OCI-M2 (cell line): Measurements from ENCODE around the gene DEUP1.
"Not testable (repeated sequence)": the region's sequence is repeated elsewhere in the genome, so short reads cannot be mapped to it uniquely, and the experiment has no call there.

Source experiments
- DNase-seq: peaks from one replicate; lab custom pipeline; 2025; ENCODE audit not compliant: unreplicated experiment; lab: John Stamatoyannopoulos, UW

Gene DEUP1

GRCh38 chr11:93330446-93330984 is at the start of gene DEUP1:
TSS of gene DEUP1 (plus strand) at chr11:93330742. CDS start at chr11:93332260, 1,518 bp downstream.
- DNase-seq: no peak

- DNase-seq: no peak
Measured at GRCh38 chr11:93285430-93285829, 45.1 kb upstream of the DEUP1 start.

- DNase-seq: no peak
Measured at GRCh38 chr11:93287434-93287833, 43.1 kb upstream of the DEUP1 start.

GRCh38 chr11:93288079-93288478 is 42.5 kb upstream of the DEUP1 start:
- no peak for DNase-seq

- no peak for DNase-seq
Measured at GRCh38 chr11:93288767-93289166, 41.8 kb upstream of the DEUP1 start.

- no peak for DNase-seq
Measured at GRCh38 chr11:93289782-93290463, 40.6 kb upstream of the DEUP1 start.

GRCh38 chr11:93291110-93291509 is 39.4 kb upstream of the DEUP1 start:
- DNase-seq: no peak

GRCh38 chr11:93291898-93292297 is 38.6 kb upstream of the DEUP1 start:
- DNase-seq: no peak

GRCh38 chr11:93295921-93296575 is 34.5 kb upstream of the DEUP1 start:
- DNase-seq: no peak

- DNase-seq: no peak
Measured at GRCh38 chr11:93303689-93304088, 26.9 kb upstream of the DEUP1 start.

GRCh38 chr11:93314399-93314798 is 16.1 kb upstream of the DEUP1 start:
- not testable (repeated sequence) for DNase-seq

- no peak for DNase-seq
Measured at GRCh38 chr11:93319224-93319839, 11.2 kb upstream of the DEUP1 start.

- DNase-seq: no peak
Measured at GRCh38 chr11:93320230-93320629, 10.3 kb upstream of the DEUP1 start.

- no peak for DNase-seq
Measured at GRCh38 chr11:93322207-93322606, 8.3 kb upstream of the DEUP1 start.

- DNase-seq: no peak
Measured at GRCh38 chr11:93323747-93324146, 6.8 kb upstream of the DEUP1 start.

GRCh38 chr11:93324500-93324899 is 6.0 kb upstream of the DEUP1 start:
- no peak for DNase-seq

- DNase-seq: no peak
Measured at GRCh38 chr11:93326681-93327080, 3.9 kb upstream of the DEUP1 start.

- DNase-seq: no peak
Measured at GRCh38 chr11:93329936-93330445, 551 bp upstream of the DEUP1 start.

GRCh38 chr11:93340223-93340622 is 9.7 kb downstream of the DEUP1 start:
- DNase-seq: no peak

- no peak for DNase-seq
Measured at GRCh38 chr11:93344855-93345333, 14.4 kb downstream of the DEUP1 start.

- DNase-seq: no peak
Measured at GRCh38 chr11:93348930-93349329, 18.4 kb downstream of the DEUP1 start.

- DNase-seq: no peak
Measured at GRCh38 chr11:93350835-93351234, 20.3 kb downstream of the DEUP1 start.
